HepG2 (cell line): ENCODE data around the gene PAX4. TPM values are rescaled to one million over a fixed set of nuclear protein-coding genes. Genes with fewer than 3 reads are reported as not detected.

Experiments used
- ATAC-seq: fragments of 200-7000 bp; cut with Tn5 transposase; 3 replicates; pipeline ENCODE4 v1.9.1; 2020; ENCODE audit warnings: mild to moderate bottlenecking, moderate library complexity
- BruUV-seq: library from RNA; stranded (reverse); fragments of 400-500 nt; replicated peaks from 2 replicates; lab custom pipeline; 2021; lab: Mats Ljungman, UMichigan
- CTCF ChIA-PET: fragments of 300-600 bp; formaldehyde crosslinking; extraction: SDS; loops from one replicate; lab custom pipeline; 2021; ENCODE audit warnings: low total read pairs, inconsistent platforms, low intra/inter-chr PET ratio; lab: Yijun Ruan, JAX
- POLR2A ChIA-PET: fragments of 350-600 bp; sonication (Branson Sonifier 250); formaldehyde crosslinking; loops from one replicate; lab custom pipeline; 2020; ENCODE audit warnings: antibody characterized with exemption, inconsistent platforms; lab: Yijun Ruan, JAX
- DNase-seq: peaks from one replicate; pipeline ENCODE4 v3.0.0-alpha.2; 2015; ENCODE audit warnings: low spot score
- FAIRE-seq: peaks from 3 replicates; lab custom pipeline; 2011; peaks lifted over from hg19 to GRCh38; lab: Jason Lieb, UNC
- H2AFZ ChIP-seq: one replicate; pipeline ENCODE4 v1.6.1; 2011; ENCODE audit warnings: low read length, inconsistent platforms
- H3K27ac ChIP-seq: fragments of 300-600 bp; 3 replicates; pipeline ENCODE4 v1.8.0; 2011; ENCODE audit warnings: mixed run types, mild to moderate bottlenecking, mixed read lengths, low read length, inconsistent platforms; ENCODE audit not compliant: insufficient read depth; ENCODE audit errors: extremely low read length
- H3K27me3 ChIP-seq, 2 experiments: fragments of 200-600 bp in 1 of 2; 2 replicates in 1 of 2; 3 replicates in 1 of 2; pipeline versions ENCODE4 v1.6.0 to v1.8.0; 2011; ENCODE audit warnings: low read length in 2 of 2, mild to moderate bottlenecking in 2 of 2, moderate library complexity in 2 of 2, inconsistent platforms in 1 of 2; ENCODE audit not compliant: insufficient read depth in 2 of 2, control insufficient read depth in 1 of 2
- H3K36me3 ChIP-seq, 2 experiments: fragments of 200-600 bp in 1 of 2; replicated peaks in 1 of 2; 2 replicates in 1 of 2; 3 replicates in 1 of 2; pipeline versions ENCODE4 v1.5.1 to v1.8.0; 2011; ENCODE audit warnings: low read length in 2 of 2, inconsistent platforms in 1 of 2; ENCODE audit not compliant: insufficient read depth in 2 of 2, control insufficient read depth in 1 of 2
- H3K4me1 ChIP-seq: 2 replicates; pipeline ENCODE4 v1.5.1; 2012; ENCODE audit warnings: low read length, inconsistent platforms; ENCODE audit not compliant: insufficient read depth
- H3K4me2 ChIP-seq: 2 replicates; pipeline ENCODE4 v1.6.0; 2011; ENCODE audit warnings: low read depth, low read length, inconsistent platforms
- H3K4me3 ChIP-seq, 3 experiments: fragments of 200-600 bp in 1 of 3; sonication (generic), shearing (Covaris generic) in 1 of 3; replicated peaks in 1 of 3; 2 replicates each; pipeline ENCODE4 v1.5.1; 2011 to 2016; ENCODE audit warnings: low read length in 3 of 3, inconsistent platforms in 2 of 3, low read depth in 2 of 3, mild to moderate bottlenecking in 2 of 3, control low read depth in 1 of 3, mixed read lengths in 1 of 3; ENCODE audit not compliant: insufficient read depth in 1 of 3
- H3K79me2 ChIP-seq: one replicate; pipeline ENCODE4 v1.6.1; 2011; ENCODE audit warnings: low read length, inconsistent platforms; ENCODE audit not compliant: insufficient read depth
- H3K9ac ChIP-seq: 2 replicates; pipeline ENCODE4 v1.6.0; 2011; ENCODE audit warnings: mild to moderate bottlenecking, low read depth, low read length, inconsistent platforms; ENCODE audit not compliant: insufficient read depth
- H3K9me3 ChIP-seq: 2 replicates; pipeline ENCODE4 v1.5.1; 2012; ENCODE audit warnings: mild to moderate bottlenecking, low read length
- H4K20me1 ChIP-seq: 2 replicates; pipeline ENCODE4 v1.6.0; 2011; ENCODE audit warnings: inconsistent platforms, mild to moderate bottlenecking, low read length, moderate library complexity; ENCODE audit not compliant: insufficient read depth
- DNMT1 ChIP-seq: sonication (generic); formaldehyde crosslinking; IDR thresholded peaks from 2 replicates; pipeline ENCODE4 v1.5.1; 2020; ENCODE audit warnings: mild to moderate bottlenecking, missing genetic modification reagents
- HMGA1 ChIP-seq: sonication (generic); formaldehyde crosslinking; conservative IDR thresholded peaks from 2 replicates; pipeline ENCODE4 v1.4.0; 2020; ENCODE audit warnings: missing genetic modification reagents
- MYC ChIP-seq: sonication (generic); formaldehyde crosslinking; IDR thresholded peaks from 2 replicates; pipeline ENCODE4 v1.9.0; 2021; ENCODE audit warnings: missing genetic modification reagents, borderline replicate concordance
- POLR2A ChIP-seq, 2 experiments: IDR thresholded peaks; 2 replicates each; pipeline ENCODE4 v1.6.1; 2011; ENCODE audit warnings: low read depth in 2 of 2, low read length in 2 of 2, mild to moderate bottlenecking in 1 of 2, moderate library complexity in 1 of 2; ENCODE audit not compliant: insufficient read depth in 1 of 2
- SIX4 ChIP-seq: sonication (generic); formaldehyde crosslinking; IDR thresholded peaks from 2 replicates; pipeline ENCODE4 v1.4.0; 2020; ENCODE audit warnings: missing genetic modification reagents
- TFAP4 ChIP-seq: sonication (generic); IDR thresholded peaks from 2 replicates; pipeline ENCODE4 v1.6.1; 2016; ENCODE audit warnings: low read depth, borderline replicate concordance
- ZNF687 ChIP-seq: sonication (generic); formaldehyde crosslinking; IDR thresholded peaks from 2 replicates; pipeline ENCODE4 v1.5.1; 2020; ENCODE audit warnings: mild to moderate bottlenecking, missing genetic modification reagents, moderate library complexity
- ZNF770 ChIP-seq: sonication (generic); formaldehyde crosslinking; IDR thresholded peaks from 2 replicates; pipeline ENCODE4 v1.5.0; 2020; ENCODE audit warnings: mild to moderate bottlenecking, missing genetic modification reagents
- WGBS: methylation state at CpG from one replicate; pipeline ENCODE4 v1.1.6; 2017; ENCODE audit warnings: low lambda C conversion rate; 5-methylcytosine and 5-hydroxymethylcytosine counted together
- in situ Hi-C: cut with HindIII; loops from 2 replicates; pipeline ENCODE4 v1.10.0; 2017; ENCODE audit warnings: low pct_unique_long_range_greater_than_20kb; ENCODE audit not compliant: extremely low pct_ligation_motif_present
- intact Hi-C: fragments of 100-400 bp; cut with micrococcal nuclease; formaldehyde crosslinking; loops from one replicate; pipeline ENCODE4 v1.10.0; 2022; ENCODE audit not compliant: unreplicated experiment
- polyA plus RNA-seq, 8 experiments: library from polyadenylated mRNA; depleted of rRNA in 3 of 8; stranded (reverse) in 7 of 8; unstranded in 1 of 8; fragments of >200 nt; fragmentation: Illumina TruSeq in 4 of 8; extraction: Trizol in 4 of 8; gene quantifications; 2 replicates each; pipeline versions ENCODE4 v1.2.1 to v1.2.3, GENCODE V29; 2011 to 2016; ENCODE audit warnings: low read depth in 4 of 8, missing spikeins in 1 of 8, mixed read lengths in 1 of 8; ENCODE audit not compliant: insufficient read depth in 1 of 8
- total RNA-seq, 5 experiments: library from RNA; depleted of rRNA; stranded (reverse); fragments of >200 nt; fragmentation: Illumina TruSeq; extraction: Trizol; gene quantifications; 2 replicates each; pipeline ENCODE4 v1.2.3, GENCODE V29; 2016; ENCODE audit warnings: low read depth in 1 of 5

The PAX4 gene
- total and polyA plus RNA-seq, 2 of the 13 experiments (the other 11 are each of a cell fraction or from before 2014, with no cell fraction given) = not detected

- TF ChIP-seq ZNF770 (CRISPR knock-in tag) (no peak), MYC (CRISPR knock-in tag) (no peak), TFAP4 (no peak)
Measured at GRCh38 chr7:127608446-127608845, 9.5 kb downstream of the PAX4 start (continued).

GRCh38 chr7:127600885-127601284 is 17.1 kb downstream of the PAX4 start:
- FAIRE-seq = no peak

More at GRCh38 chr7:127600885-127601284, 17.1 kb downstream of the PAX4 start:
- no peaks in the 10 kb centered on the region for H3K79me2 ChIP-seq
- POLR2A ChIA-PET = no interaction called here
- no peak overlapping the region for H3K4me2 ChIP-seq
- TF ChIP-seq SIX4 (no peak), DNMT1 (CRISPR knock-in tag) (no peak), HMGA1 (CRISPR knock-in tag) (no peak), ZNF687 (CRISPR knock-in tag) (no peak), POLR2A (IDR thresholded peaks at IDR 0.05; ENCODE audit: insufficient read depth in 1 of 2, low read depth in 2 of 2, low read length in 2 of 2) (no peak)
- H3K36me3 ChIP-seq = no peaks in the 10 kb centered on the region
- CTCF ChIA-PET = no interaction called here
- no peak overlapping the region for H3K9ac ChIP-seq
- intact Hi-C loops = no loop called here
- ATAC-seq (no peak), DNase-seq (no peak)
- peaks cover 0 to 10% of the 10 kb centered on the region in 2 experiments; a peak in 2 of 5 replicates for H3K27me3 ChIP-seq
- no peaks in the 10 kb centered on the region for H3K4me1 ChIP-seq
- no peak overlapping the region for H3K27ac ChIP-seq
- BruUV-seq = no TSS peak
- in situ Hi-C loops = no loop called here
- WGBS = 2% methylated on average over 3 of the region's 3 CpGs
- H2AFZ ChIP-seq = no peak overlapping the region
- no peaks in the 10 kb centered on the region for H3K9me3 ChIP-seq
- no peak overlapping the region for H3K4me3 ChIP-seq
- H4K20me1 ChIP-seq = no peaks in the 10 kb centered on the region
